Germinal center (tissue), 1 donor: Measurements from ENCODE around the gene ASCC1.

Experiments used
- DNase-seq: peaks from one replicate; pipeline ENCODE4 v3.0.0; 2012; ENCODE audit warnings: mixed read lengths, low spot score

The ASCC1 gene

GRCh38 chr10:72097448-72098300 is 118.4 kb downstream of the ASCC1 start:
- DNase-seq: no peak

- DNase-seq: no peak
Measured at GRCh38 chr10:72096115-72097000, 119.7 kb downstream of the ASCC1 start.

- no peak for DNase-seq
Measured at GRCh38 chr10:72095195-72095594, 120.9 kb downstream of the ASCC1 start.

- no peak for DNase-seq
Measured at GRCh38 chr10:72094574-72094973, 121.5 kb downstream of the ASCC1 start.

GRCh38 chr10:72093450-72093849 is 122.6 kb downstream of the ASCC1 start:
- DNase-seq: no peak

GRCh38 chr10:72092987-72093386 is 123.1 kb downstream of the ASCC1 start:
- no peak for DNase-seq

GRCh38 chr10:72092171-72092924 is 123.7 kb downstream of the ASCC1 start:
- DNase-seq: no peak

GRCh38 chr10:72090326-72090725 is 125.8 kb downstream of the ASCC1 start:
- DNase-seq: no peak

- DNase-seq: no peak
Measured at GRCh38 chr10:72089618-72090017, 126.5 kb downstream of the ASCC1 start.

- peak; percentile 35 for DNase-seq
Measured at GRCh38 chr10:72088889-72089575, 127.0 kb downstream of the ASCC1 start.

- peak; percentile 60 for DNase-seq
Measured at GRCh38 chr10:72087969-72088888, 127.8 kb downstream of the ASCC1 start, which contains the start of gene SPOCK2. Gene SPOCK2 (minus strand): TSS chr10:72088551. CDS start chr10:72088328, 223 bp downstream.

GRCh38 chr10:72087392-72087968 is 128.6 kb downstream of the ASCC1 start:
- peak; percentile 67 for DNase-seq

- peak; percentile 70 for DNase-seq
Measured at GRCh38 chr10:72086466-72087391, 129.3 kb downstream of the ASCC1 start.

GRCh38 chr10:72085864-72086465 is 130.1 kb downstream of the ASCC1 start:
- DNase-seq: no peak

GRCh38 chr10:72085166-72085565 is 130.9 kb downstream of the ASCC1 start:
- DNase-seq: no peak

- DNase-seq: no peak
Measured at GRCh38 chr10:72083790-72084459, 132.2 kb downstream of the ASCC1 start.

- DNase-seq: no peak
Measured at GRCh38 chr10:72082856-72083789, 133.0 kb downstream of the ASCC1 start.
